HL-60/S4 (cell line): Measurements from ENCODE around the gene SFMBT2.
"Not testable (repeated sequence)": the region's sequence is repeated elsewhere in the genome, so short reads cannot be mapped to it uniquely, and the experiment has no call there.

Experiments
- in situ Hi-C: fragments of 300-500 bp; cut with MboI; formaldehyde crosslinking; loops from 2 replicates; pipeline ENCODE4 v1.14.3; 2022; ENCODE audit warnings: low sequenced_read_pairs

The SFMBT2 gene

GRCh38 chr10:7193369-7193768 lies 217.5 kb downstream of the SFMBT2 start:
- in situ Hi-C loops: no loop called here

- in situ Hi-C loops: no loop called here
Observed at GRCh38 chr10:7192831-7193361, 217.9 kb downstream of the SFMBT2 start.

- in situ Hi-C loops: no loop called here
Observed at GRCh38 chr10:7192061-7192460, 218.8 kb downstream of the SFMBT2 start.

- in situ Hi-C loops: not testable (repeated sequence)
Observed at GRCh38 chr10:7190772-7191171, 220.1 kb downstream of the SFMBT2 start.

GRCh38 chr10:7189909-7190308 lies 220.9 kb downstream of the SFMBT2 start:
- in situ Hi-C loops: no loop called here

- in situ Hi-C loops: no loop called here
Observed at GRCh38 chr10:7188456-7189050, 222.3 kb downstream of the SFMBT2 start.

- in situ Hi-C loops: no loop called here
Observed at GRCh38 chr10:7186387-7187018, 224.3 kb downstream of the SFMBT2 start.

GRCh38 chr10:7185367-7185690 lies 225.5 kb downstream of the SFMBT2 start:
- in situ Hi-C loops: no loop called here

GRCh38 chr10:7184660-7185366 lies 226.0 kb downstream of the SFMBT2 start:
- in situ Hi-C loops: no loop called here

- in situ Hi-C loops: not testable (repeated sequence)
Observed at GRCh38 chr10:7184116-7184515, 226.7 kb downstream of the SFMBT2 start.

- in situ Hi-C loops: not testable (repeated sequence)
Observed at GRCh38 chr10:7182327-7182726, 228.5 kb downstream of the SFMBT2 start.

GRCh38 chr10:7181420-7181819 lies 229.4 kb downstream of the SFMBT2 start:
- in situ Hi-C loops: no loop called here

GRCh38 chr10:7179536-7179935 lies 231.3 kb downstream of the SFMBT2 start:
- in situ Hi-C loops: no loop called here

GRCh38 chr10:7173948-7174347 lies 236.9 kb downstream of the SFMBT2 start:
- in situ Hi-C loops: no loop called here

GRCh38 chr10:7171825-7172224 lies 239.0 kb downstream of the SFMBT2 start:
- in situ Hi-C loops: no loop called here

- in situ Hi-C loops: no loop called here
Observed at GRCh38 chr10:7170626-7171322, 240.1 kb downstream of the SFMBT2 start.

GRCh38 chr10:7168414-7168813 lies 242.4 kb downstream of the SFMBT2 start:
- in situ Hi-C loops: no loop called here

GRCh38 chr10:7165500-7166177 lies 245.2 kb downstream of the SFMBT2 start:
- in situ Hi-C loops: no loop called here

GRCh38 chr10:7164955-7165354 lies 245.9 kb downstream of the SFMBT2 start:
- in situ Hi-C loops: no loop called here

- in situ Hi-C loops: no loop called here
Observed at GRCh38 chr10:7162331-7162730, 248.5 kb downstream of the SFMBT2 start.
